M059J (cell line): ENCODE measurements around the gene UNC5CL. TPM values are rescaled to one million over a fixed set of nuclear protein-coding genes. Genes with fewer than 3 reads are reported as not detected.
"Not testable (repeated sequence)": the region's sequence is repeated elsewhere in the genome, so short reads cannot be mapped to it uniquely, and the experiment has no call there.

ENCODE experiments used
- DNase-seq: peaks from one replicate; pipeline ENCODE4 v3.0.0-alpha.2; 2012; ENCODE audit warnings: low read depth
- total RNA-seq: library from RNA; depleted of rRNA; stranded (reverse); fragments of >200 nt; shearing (Covaris generic); gene quantifications from 2 replicates; pipeline ENCODE4 v1.2.3, GENCODE V29; 2014

Gene UNC5CL
- total RNA-seq, 1 experiment from 2014 or later, result 0.20 TPM

DNA sequence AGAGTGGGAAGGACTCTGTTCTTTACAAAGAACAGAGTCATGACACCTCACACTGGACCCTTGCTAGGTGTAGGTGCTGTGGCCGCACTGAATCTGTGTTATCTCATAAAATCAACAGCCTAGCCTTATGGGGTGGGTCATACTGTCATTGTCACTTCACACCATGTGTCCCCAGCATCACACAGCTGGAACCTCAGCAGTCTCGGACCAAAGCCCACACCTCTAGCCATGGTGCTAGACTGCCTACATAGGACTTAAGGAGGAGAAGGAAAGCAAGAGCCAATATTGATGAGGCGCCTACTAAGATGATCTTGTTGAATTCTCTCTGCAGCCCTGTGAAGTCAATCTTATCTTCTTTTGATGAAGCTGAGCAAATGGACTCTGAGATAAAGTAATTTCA lies 31.0 kb downstream of the UNC5CL start:
- no peak for DNase-seq

DNA sequence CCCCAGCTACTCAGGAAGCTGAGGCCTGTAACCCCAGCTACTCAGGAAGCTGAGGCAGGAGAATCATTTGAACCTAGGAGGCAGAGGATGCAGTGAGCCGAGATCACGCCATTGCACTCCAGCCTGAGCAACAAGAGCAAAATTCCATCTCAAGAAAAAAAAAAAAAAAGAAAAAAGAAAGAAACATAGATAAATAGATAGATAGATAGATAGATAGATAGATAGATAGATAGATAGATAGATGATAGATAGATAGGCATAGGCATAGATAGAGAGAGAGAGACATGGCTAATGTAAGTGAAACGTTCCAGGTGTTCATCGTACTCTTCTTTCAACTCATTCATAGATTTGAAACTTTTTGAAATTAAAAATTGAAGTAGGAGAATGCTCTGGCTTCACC lies 32.0 kb downstream of the UNC5CL start:
- DNase-seq, result not testable (repeated sequence)

DNA sequence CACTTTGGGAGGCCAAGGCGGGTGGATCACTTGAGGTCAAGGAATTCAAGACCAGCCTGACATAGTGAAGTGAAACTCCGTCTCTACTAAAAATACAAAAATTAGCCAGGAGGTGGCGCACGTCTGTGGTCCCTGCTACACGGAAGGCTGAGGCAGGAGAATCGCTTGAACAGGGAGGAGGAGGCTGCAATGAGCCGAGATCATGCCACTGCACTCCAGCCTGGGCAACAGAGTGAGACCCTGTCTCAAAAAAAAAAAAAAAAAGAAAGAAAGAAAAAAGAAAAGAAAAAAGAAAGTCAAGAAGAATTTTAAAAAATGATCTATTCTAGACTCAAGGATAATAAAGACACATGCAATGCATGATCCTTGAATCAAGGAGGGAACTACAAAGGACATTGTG lies 32.8 kb downstream of the UNC5CL start:
- peak; percentile 70 for DNase-seq

DNA sequence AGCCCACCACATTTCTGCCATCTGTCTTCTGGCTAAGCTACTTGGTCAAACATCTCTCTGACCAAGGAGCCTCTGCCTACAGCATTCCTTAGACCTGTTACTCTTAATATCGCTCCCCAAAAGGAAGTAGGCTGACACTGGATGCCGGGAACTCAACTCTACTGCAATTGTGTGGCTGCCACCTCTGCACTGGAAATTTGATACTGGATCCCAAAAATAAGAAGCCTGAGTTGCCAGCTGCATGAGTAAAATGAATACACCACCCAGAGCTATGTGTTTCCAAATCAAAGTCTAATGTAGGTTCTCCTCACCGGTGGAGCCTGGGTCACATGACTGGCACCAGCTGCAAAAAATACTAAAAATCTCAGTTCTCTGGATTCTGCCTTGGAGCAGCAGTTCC lies 36.9 kb downstream of the UNC5CL start:
- DNase-seq, result no peak

DNA sequence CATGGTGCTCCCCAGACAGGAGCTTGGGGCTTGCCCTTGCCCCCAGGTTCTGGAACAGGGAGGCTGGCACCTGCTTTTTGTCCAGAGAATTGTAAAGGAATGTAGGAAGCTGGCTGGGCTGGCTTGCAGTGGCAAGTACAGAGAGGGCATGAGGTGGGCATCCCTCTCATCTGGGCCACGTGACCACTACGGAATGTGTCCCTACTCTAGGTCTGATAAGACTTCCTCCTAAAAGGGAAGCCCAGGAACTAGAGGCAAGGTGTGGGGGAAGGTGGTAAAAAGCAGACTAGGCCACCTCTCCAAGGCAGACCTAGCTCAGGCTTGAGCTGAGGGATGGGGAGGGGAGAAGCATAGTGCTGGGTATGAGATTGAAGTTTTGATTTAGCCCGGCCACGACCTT lies 38.8 kb downstream of the UNC5CL start:
- DNase-seq, result no peak

DNA sequence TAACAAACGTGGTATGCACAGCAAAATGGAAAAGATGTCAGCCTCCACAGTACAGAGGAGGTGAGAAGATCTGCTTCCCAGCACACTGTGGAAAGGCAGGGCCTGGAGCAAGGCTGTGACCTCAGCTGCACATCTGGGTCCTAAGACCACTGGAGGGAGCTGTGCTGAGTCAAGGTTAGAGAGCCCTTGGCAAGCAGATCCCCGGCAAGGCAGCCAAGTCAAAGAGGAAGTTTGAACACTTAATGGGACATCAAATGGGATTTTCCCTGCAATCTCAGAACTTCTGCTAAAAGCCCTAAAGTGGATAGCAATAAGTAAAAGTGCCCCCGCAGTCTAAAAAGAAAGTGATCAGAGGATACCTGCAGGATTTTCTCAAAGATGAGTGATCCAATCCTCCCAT lies 39.5 kb downstream of the UNC5CL start:
- DNase-seq, result peak; percentile 81

DNA sequence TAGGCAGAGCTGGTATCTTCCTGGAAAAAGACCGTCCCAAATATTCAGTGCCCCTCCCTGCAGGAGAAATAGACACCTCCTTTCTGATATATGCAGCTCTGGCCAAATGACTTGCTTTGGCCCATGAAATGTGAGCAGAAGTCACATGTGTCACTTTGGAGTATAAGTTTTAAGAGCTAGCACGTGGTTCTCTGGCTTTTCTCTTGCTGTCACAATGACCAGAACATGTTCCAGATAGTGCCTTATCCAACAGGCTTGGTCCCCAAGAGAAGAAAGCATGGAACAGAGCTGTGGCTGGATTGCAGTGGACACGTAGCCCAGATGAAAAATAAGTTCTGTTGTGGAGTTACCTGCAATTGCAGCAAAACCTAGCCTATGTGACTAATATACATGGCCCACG lies 40.4 kb downstream of the UNC5CL start:
- no peak for DNase-seq

DNA sequence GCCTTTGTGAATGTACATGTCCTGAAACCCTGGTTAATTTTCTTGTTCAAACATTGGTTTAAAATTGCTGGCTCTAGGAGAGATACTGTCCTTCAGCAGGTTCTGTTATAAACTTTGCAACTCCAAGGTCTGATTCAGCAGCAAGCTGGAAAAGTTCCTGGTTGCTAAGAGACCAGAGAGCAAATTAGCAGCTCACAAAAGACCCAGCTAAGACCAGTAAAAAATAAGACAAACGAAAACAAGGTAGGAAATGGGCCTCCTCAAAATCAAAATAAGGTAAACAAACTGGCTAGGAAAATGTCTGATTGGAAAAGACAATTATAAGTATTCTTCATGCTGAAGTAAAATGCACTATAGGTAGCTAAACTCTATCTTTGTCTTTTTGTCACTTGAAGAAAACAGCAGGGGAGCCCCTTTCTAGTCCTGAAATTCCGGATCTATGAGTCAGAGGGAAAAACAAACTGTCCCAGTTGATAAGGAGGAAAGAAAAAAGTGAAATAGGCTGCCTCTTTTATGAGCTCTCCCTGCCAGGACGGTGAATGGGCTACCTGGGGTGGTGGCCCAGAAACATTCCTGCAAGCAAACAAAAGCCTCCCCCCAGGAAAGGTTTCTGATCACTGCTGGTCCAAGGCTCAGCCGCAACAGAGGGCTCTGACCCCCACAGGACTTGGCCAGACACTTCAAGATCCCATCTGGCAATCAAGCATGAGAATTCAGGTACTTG lies 41.6 kb downstream of the UNC5CL start:
- DNase-seq, result peak; percentile 97

DNA sequence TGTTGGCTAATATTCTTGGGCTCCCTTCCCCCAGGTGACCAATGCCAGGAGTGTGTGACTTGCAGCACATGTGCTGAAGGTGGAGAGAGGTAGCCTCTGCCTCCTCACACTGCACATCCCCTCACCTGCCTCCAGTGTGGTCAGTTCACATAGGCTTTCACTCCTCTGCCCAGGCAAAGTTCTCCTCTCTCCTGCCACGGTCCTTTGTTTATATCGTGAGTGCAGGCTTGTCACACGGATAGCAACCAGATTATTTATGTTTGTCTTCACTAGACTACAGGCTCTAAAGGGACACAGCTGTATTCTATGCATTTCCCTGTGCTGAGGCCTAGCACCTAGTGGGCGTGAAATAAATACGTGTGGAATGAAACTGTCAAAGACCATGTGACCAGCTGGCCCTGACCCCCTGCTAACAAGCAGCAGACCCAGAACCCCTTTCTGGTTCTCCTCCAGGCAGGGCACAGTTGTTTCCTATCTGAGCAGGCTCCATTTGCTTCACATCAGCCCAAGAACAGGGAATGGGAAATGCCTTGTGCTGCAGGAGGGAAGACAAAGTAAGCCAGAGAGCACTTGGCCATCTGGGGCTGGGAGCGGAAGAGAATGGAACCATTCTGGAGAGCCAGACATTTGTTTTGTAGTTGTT lies 42.3 kb downstream of the UNC5CL start:
- DNase-seq, result peak; percentile 86

DNA sequence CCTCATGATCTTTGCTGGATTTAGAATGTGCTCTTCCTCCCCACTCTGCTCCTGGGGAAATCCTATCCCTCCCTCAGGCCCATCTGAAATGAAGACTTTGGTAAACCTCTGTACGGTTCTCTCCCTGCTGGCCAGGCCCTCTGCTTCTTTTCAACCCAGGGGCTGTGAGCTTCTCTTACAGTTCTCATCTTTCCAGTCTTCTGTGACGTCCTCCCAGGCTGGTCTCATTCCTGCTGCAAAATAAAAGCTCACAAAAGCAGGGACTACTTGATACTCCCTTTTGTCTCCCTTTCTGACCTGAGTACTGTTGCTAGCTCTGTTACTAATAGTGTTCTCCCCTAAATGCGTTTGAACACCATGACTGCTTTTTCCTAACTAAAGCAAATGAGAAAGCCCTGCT lies 46.3 kb downstream of the UNC5CL start:
- no peak for DNase-seq

DNA sequence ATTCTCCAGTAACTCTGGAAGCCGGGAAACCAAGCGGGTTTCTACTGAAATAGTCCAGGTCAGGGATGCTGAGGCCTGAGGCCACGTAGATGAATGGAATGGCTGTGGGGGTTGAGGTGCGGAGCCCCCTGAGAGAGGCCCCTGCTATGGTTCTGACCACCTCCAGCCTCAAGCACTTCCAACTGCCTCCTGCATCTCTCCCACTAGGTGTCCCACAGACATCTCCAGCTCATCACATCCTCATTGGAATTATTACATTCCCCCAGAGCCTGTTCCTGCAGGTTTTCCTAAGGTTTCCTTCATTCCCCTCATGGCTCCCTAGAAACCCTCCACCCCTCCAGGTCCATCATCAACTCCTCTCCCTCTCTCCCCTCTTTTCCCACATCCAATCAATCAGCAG lies 48.7 kb downstream of the UNC5CL start:
- DNase-seq, result no peak

DNA sequence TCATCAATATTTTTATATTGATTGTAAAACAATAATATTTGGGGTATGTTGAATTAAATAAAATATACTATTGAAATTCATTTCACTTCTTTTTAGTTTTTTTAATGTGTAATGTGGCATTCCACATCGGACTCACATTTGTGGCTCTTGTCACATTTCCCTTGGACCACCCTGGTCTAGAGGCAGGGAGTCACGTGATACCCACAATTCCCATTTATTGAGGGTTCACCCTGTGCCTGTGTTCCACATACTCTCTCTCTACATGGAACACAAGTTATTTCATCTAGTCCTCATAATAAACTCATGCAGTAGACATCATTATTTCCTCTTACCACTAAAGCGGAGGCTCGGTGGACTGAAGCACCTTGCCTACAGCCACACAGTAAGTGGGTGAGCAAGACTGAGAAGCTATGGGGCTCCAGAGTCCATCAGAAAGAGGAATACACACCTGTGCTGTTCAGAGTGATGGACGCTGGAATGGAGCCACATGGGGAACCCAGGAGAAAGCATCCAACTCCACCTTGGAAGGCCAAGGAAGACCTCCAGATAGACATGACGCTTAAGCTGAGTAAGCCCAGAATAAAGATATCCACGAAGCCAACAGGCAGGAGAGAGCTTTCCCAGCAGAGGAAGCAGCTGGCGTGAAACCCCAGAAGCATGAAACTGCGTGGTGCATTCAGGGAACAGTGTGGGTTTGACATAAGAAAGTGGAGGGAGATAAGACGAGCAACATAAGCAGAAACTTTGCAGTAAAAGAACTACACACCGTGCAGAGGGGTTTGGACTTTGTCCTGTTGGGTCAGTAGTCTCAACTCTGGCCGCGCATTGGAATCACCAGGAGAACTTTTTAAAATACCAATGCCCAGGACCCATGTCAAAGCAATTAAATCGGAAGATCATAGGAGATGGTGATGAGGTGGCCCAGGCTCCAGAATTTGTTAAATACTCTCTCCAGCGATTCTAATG lies 49.5 kb downstream of the UNC5CL start:
- no peak for DNase-seq

DNA sequence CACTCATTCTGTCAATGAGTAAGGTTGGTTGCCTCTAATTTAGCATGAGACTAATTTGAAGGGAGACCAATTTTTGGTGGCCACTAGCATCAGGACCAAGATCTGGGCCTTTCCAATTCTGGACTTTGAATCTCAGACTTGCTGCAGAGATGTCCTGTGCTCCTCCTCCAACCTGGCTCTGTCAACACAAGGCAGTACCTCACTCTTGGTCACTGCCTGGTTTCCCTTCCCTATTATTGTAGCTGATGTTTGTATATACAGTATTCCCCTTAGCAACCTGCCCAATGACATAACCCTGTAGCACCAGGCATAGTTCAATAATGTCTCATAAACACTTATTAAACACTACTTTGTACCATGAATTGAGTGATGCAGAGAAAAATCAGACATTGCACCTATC lies 50.4 kb downstream of the UNC5CL start:
- DNase-seq, result peak; percentile 58

DNA sequence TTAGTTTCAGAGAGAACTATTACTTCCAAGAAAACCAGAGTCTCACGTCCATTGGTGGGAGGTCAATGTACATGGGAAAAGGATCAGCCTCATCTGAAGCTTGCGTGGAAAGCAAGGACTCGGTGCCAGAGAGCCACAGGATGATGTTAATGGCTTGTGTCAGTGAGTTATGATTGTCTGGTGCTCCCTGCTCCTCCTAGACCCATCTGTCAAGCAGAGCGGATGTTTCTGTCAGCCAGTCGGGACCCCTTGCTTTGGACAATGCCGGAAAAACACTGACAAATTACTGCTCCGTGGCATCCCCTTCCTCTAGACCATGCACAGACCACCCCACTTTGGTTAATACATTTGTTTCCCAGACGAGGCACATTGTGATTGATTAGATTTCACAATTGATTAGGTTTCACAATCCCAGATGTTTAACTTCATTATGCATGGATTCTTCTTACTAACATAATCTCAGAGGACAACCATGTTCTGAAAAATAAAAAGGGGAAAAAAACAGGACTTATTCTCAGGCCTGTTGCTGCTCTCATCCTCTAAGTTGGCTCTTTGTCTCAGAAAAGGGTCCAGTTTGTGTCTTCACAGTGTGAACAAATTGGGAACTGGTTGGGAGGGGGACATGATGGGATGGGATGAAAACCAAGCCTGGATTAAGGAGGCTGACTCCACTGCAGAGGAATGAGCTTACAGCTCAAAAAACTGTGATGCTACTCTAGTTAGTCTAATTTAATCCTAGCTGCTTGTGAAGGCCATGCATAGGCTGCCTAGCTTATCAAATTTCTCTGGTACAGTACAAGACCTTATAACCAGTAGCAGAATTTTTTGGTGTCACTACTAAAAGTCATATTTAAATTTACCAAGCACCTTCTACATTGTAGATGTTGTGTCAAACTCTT lies 51.9 kb downstream of the UNC5CL start:
- no peak for DNase-seq

DNA sequence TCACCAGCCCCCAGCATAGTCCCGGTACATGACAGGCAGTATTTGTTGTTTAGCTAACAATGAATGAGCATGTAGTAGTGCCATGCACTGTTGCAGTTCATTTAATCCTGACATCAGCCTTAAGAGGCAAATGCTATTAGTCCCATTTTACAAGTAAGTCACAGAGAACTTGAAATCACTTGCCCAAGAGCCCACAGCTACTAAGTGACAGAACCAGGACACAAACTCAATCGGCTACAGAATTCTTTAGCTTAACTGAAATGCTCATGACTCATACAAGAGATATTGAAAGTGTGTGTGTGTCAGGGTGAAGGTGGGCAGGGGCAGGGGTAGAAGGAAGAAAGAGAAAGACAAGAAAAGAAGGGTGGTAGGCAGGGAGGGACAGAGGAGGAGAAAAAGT lies 52.7 kb downstream of the UNC5CL start:
- peak; percentile 54 for DNase-seq

DNA sequence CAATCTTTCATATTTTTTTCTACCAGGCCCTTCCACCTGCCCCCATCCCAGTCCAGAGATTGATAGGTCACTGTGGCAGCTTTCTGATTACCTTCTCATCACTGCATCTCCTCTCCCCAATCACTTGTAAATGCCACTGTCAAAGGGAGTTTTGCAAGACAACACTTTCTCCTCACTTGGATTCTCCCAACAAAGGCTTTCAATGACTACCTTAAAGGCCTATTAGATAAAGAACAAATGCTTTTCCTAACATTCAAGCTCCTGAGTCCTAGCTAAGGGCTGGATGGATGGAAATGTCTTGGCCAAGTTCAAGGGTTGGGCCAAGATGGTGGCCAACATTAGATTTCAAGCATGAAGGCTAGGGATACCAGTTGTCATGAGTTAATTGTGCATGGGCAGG lies 55.3 kb downstream of the UNC5CL start:
- DNase-seq, result no peak

DNA sequence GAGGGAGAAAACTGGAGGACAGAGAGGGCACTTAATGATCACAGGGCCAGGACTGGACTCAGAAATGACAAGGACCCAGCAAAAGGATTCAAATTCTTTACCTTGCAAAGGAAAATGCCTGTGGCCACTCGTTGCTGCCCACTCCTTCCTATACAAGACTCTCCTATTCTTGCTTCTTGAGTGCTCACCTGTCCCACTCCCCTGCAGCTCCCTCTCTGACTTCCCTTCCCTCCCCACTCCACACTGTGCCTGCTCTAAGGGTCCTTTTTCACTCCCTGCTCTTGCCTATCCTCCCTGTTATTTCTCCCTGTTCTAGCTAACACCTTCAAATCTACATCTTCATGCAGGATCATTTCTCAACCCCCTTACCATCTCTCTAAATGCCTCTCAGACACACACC lies 56.1 kb downstream of the UNC5CL start:
- no peak for DNase-seq

DNA sequence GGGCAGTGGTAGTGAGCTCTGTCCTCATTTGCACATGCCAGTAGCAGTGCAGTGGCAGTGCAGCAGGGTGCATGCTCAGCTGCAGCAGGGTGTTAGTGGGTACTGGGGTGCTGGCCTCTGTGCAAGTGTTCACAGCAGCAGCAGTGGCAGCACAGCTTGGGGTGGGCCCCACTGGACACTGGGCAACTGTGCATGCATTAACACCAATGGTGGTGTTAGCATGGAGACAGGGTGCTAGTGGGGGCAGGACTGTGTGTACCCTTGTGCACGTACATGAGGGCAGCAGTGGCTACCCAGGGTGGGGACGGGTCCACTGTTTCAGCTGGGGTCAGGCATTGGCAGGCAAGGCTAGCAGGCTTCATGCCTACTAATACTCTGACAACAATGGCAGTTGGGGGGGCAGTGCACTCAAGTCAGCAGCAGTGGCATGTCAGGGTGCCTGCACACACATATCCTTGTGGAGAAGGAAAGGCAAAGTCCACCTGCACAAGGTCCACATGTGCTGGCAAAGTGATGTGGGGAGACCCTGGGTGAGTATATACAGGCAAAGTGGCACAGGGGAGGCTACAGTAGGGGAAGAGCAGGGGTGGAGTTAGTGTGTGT lies 60.2 kb downstream of the UNC5CL start:
- DNase-seq, result no peak

DNA sequence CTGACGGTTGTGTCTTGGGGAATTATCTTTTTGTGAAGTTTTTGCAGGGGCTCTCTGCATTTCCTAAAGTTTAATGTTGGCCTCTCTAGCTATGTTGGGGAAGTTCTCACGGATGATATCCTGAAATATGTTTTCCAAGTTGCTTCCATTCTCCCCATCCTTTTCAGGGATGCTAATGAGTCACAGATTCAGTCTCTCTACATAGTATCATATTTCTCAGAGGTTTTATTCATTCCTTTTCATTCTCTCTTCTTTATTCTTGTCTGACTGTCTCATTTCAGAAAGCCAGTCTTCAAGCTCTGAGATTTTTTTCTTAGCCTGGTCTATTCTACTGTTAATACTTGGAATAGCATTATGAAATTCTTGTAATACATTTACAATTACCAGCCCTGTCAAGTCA lies 61.3 kb downstream of the UNC5CL start:
- no peak for DNase-seq

DNA sequence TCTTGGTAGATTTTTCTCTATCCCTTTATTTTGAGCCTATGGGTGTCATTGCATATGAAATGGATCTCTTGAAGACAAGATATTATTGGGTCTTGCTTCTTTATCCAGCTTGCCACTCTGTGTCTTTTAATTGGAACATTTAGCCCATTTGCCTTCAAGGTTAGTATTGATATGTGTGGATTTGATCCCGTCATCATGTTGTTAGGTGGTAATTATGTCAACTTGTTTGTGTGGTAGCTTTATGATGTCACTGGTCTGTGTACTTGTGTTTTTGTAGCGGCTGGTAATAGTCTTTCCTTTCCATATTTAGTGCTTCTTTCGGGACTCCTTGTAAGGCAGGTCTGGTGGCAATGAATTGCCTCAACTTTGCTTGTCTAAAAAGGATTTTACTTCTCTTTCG lies 61.9 kb downstream of the UNC5CL start:
- no peak for DNase-seq
